Stomach (tissue), 4 donors: ENCODE results near the gene PTPRT.

ENCODE experiments used
- CTCF ChIP-seq, 7 experiments: fragments of 450-650 bp in 4 of 7; fragments of 200-600 bp in 3 of 7; sonication (generic) in 3 of 7; IDR thresholded peaks; one replicate each; pipeline ENCODE4 v1.5.1; 2016 to 2019; ENCODE audit warnings: antibody characterized with exemption in 7 of 7, control low read depth in 2 of 7, mild to moderate bottlenecking in 1 of 7
- POLR2A ChIP-seq, 4 donors: fragments of 450-650 bp; IDR thresholded peaks; one replicate each; pipeline ENCODE4 v1.6.1; 2016; ENCODE audit warnings: antibody characterized with exemption in 4 of 4, control low read depth in 2 of 4, mild to moderate bottlenecking in 1 of 4, moderate library complexity in 1 of 4
- POLR2AphosphoS5 ChIP-seq, 3 donors: sonication (generic); formaldehyde crosslinking; IDR thresholded peaks; one replicate each; pipeline ENCODE4 v1.6.1; 2016; ENCODE audit warnings: antibody characterized with exemption in 3 of 3

DNA sequence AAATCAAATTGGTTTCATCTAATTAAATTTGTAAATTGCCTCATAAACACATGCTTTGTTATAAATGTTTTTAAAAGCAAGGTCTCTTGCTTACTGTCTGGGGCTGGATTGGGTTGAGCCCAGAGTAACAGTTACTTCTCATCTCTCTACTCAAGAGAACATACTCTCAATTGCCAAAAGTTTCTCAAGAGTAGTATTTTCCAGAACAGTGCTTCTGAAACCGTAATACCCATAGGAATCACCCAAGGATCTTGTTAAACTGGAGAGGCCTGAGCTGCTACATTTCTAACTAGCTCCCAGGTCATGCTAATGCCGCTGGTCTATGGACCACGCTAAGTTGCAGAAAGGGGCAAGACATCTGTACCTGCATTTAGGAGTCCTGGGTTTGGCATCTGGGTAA lies 744.9 kb downstream of the PTPRT start:
- TF ChIP-seq CTCF (IDR thresholded peaks at IDR 0.05) (no peak), POLR2A (IDR thresholded peaks at IDR 0.05) (no peak), POLR2AphosphoS5 (IDR thresholded peaks at IDR 0.05) (no peak)
